IMR-90 (cell line): ENCODE results near the gene SV2C. TPM values are rescaled to one million over a fixed set of nuclear protein-coding genes. Genes with fewer than 3 reads are reported as not detected.

Experiments
- ATAC-seq: fragments of 200-7000 bp; cut with Tn5 transposase; 2 replicates; pipeline ENCODE4 v1.9.1; 2020; ENCODE audit warnings: low read depth, mild to moderate bottlenecking, moderate library complexity
- BruUV-seq: library from RNA; stranded (reverse); fragments of 400-500 nt; replicated peaks from 2 replicates; lab custom pipeline; 2021; lab: Mats Ljungman, UMichigan
- CTCF ChIA-PET: fragments of 300-600 bp; formaldehyde crosslinking; extraction: SDS; loops from one replicate; lab custom pipeline; 2021; ENCODE audit warnings: antibody characterized with exemption; lab: Yijun Ruan, JAX
- POLR2A ChIA-PET: fragments of 300-600 bp; sonication (Branson Sonifier 250); formaldehyde crosslinking; loops from one replicate; lab custom pipeline; 2022; ENCODE audit warnings: antibody characterized with exemption; ENCODE audit not compliant: unreplicated experiment; lab: Charles Lee
- DNase-seq: peaks from one replicate; pipeline ENCODE4 v3.0.0; 2013
- H2AFZ ChIP-seq: replicated peaks from 2 replicates; pipeline ENCODE3; 2013; ENCODE audit warnings: low read length, mild to moderate bottlenecking; ENCODE audit not compliant: poor library complexity
- H2AK5ac ChIP-seq: 2 replicates; pipeline ENCODE4 v1.6.1; 2013; ENCODE audit warnings: low read depth, low read length, inconsistent platforms
- H2AK9ac ChIP-seq: replicated peaks from 2 replicates; pipeline ENCODE3; 2013; ENCODE audit warnings: mild to moderate bottlenecking, low read depth, low read length, moderate library complexity; ENCODE audit not compliant: poor library complexity
- H2BK120ac ChIP-seq: 2 replicates; pipeline ENCODE4 v1.6.1; 2013; ENCODE audit warnings: low read depth, low read length, inconsistent platforms
- H2BK15ac ChIP-seq: 3 replicates; pipeline ENCODE4 v1.6.1; 2013; ENCODE audit warnings: low read depth, low read length, inconsistent platforms
- H2BK20ac ChIP-seq: 2 replicates; pipeline ENCODE4 v1.6.1; 2013; ENCODE audit warnings: low read depth, mild to moderate bottlenecking, inconsistent platforms, low read length, moderate library complexity
- H2BK5ac ChIP-seq: 2 replicates; pipeline ENCODE4 v1.6.1; 2013; ENCODE audit warnings: mild to moderate bottlenecking, low read depth, low read length, inconsistent platforms; ENCODE audit not compliant: poor library complexity, severe bottlenecking
- H3K14ac ChIP-seq: replicated peaks from 2 replicates; pipeline ENCODE4 v1.6.1; 2013; ENCODE audit warnings: low read depth, low read length, inconsistent platforms
- H3K18ac ChIP-seq: 2 replicates; pipeline ENCODE4 v1.6.1; 2013; ENCODE audit warnings: low read depth, low read length, control low read depth
- H3K23ac ChIP-seq: 2 replicates; pipeline ENCODE4 v1.6.1; 2013; ENCODE audit warnings: low read depth, low read length, inconsistent platforms
- H3K27ac ChIP-seq: 2 replicates; pipeline ENCODE4 v1.5.1; 2013; ENCODE audit warnings: mild to moderate bottlenecking, control low read depth, low read length; ENCODE audit not compliant: insufficient read depth
- H3K27me3 ChIP-seq: 2 replicates; pipeline ENCODE4 v1.6.1; 2013; ENCODE audit warnings: low read length; ENCODE audit not compliant: control insufficient read depth, insufficient read depth
- H3K36me3 ChIP-seq: 2 replicates; pipeline ENCODE4 v1.6.1; 2013; ENCODE audit warnings: low read length, mixed read lengths; ENCODE audit not compliant: control insufficient read depth, insufficient read depth
- H3K4ac ChIP-seq: 2 replicates; pipeline ENCODE4 v1.6.1; 2013; ENCODE audit warnings: low read depth, low read length, inconsistent platforms
- H3K4me1 ChIP-seq: 2 replicates; pipeline ENCODE4 v1.6.1; 2013; ENCODE audit warnings: low read length, mixed read lengths; ENCODE audit not compliant: control insufficient read depth, insufficient read depth
- H3K4me2 ChIP-seq: 2 replicates; pipeline ENCODE4 v1.6.1; 2013; ENCODE audit warnings: low read depth, mild to moderate bottlenecking, control low read depth, low read length, moderate library complexity
- H3K4me3 ChIP-seq: 2 replicates; pipeline ENCODE4 v1.5.1; 2013; ENCODE audit warnings: low read depth, mild to moderate bottlenecking, control low read depth, low read length, moderate library complexity; ENCODE audit not compliant: insufficient read depth
- H3K56ac ChIP-seq: 2 replicates; pipeline ENCODE4 v1.6.1; 2013; ENCODE audit warnings: low read length, inconsistent platforms; ENCODE audit not compliant: insufficient read depth; ENCODE audit errors: extremely low read depth
- H3K79me1 ChIP-seq, 2 experiments: 2 replicates each; pipeline ENCODE4 v1.6.1; 2013; ENCODE audit warnings: low read length in 2 of 2, inconsistent platforms in 1 of 2, low read depth in 1 of 2
- H3K9ac ChIP-seq: 2 replicates; pipeline ENCODE4 v1.6.1; 2013; ENCODE audit warnings: low read depth, low read length, control low read depth
- H3K9me1 ChIP-seq: 2 replicates; pipeline ENCODE4 v1.6.1; 2013; ENCODE audit warnings: low read length, inconsistent platforms; ENCODE audit not compliant: insufficient read depth
- H3K9me3 ChIP-seq: 2 replicates; pipeline ENCODE4 v1.6.1; 2013; ENCODE audit warnings: low read length; ENCODE audit not compliant: control insufficient read depth, insufficient read depth
- H4K20me1 ChIP-seq: 2 replicates; pipeline ENCODE4 v1.6.1; 2013; ENCODE audit warnings: low read length, inconsistent platforms; ENCODE audit not compliant: insufficient read depth
- H4K5ac ChIP-seq: 2 replicates; pipeline ENCODE4 v1.6.1; 2013; ENCODE audit warnings: mild to moderate bottlenecking, low read depth, low read length, control low read depth
- H4K8ac ChIP-seq, 2 experiments: 2 replicates each; pipeline ENCODE4 v1.6.1; 2013; ENCODE audit warnings: low read depth in 2 of 2, low read length in 2 of 2, control low read depth in 1 of 2, inconsistent platforms in 1 of 2
- H4K91ac ChIP-seq: 2 replicates; pipeline ENCODE4 v1.6.1; 2013; ENCODE audit warnings: low read depth, low read length, inconsistent platforms; ENCODE audit not compliant: insufficient read depth
- BHLHE40 ChIP-seq: fragments of 150-350 bp; IDR thresholded peaks from 2 replicates; pipeline ENCODE4 v1.6.1; 2016; ENCODE audit warnings: mild to moderate bottlenecking, low read depth, low read length
- CEBPB ChIP-seq: IDR thresholded peaks from 2 replicates; pipeline ENCODE4 v1.6.1; 2012; ENCODE audit warnings: low read depth, low read length, improper control_type of control experiment
- CHD1 ChIP-seq: IDR thresholded peaks from 2 replicates; pipeline ENCODE4 v1.6.1; 2012; ENCODE audit warnings: low read depth, low read length, improper control_type of control experiment
- ELK1 ChIP-seq: fragments of 150-350 bp; IDR thresholded peaks from 2 replicates; pipeline ENCODE4 v1.6.1; 2016; ENCODE audit warnings: low read depth, mild to moderate bottlenecking, low read length, moderate library complexity, borderline replicate concordance
- FOS ChIP-seq: fragments of 150-350 bp; IDR thresholded peaks from 2 replicates; pipeline ENCODE4 v1.6.1; 2016; ENCODE audit warnings: low read depth, low read length
- MAFK ChIP-seq: IDR thresholded peaks from 2 replicates; pipeline ENCODE4 v1.6.1; 2012; ENCODE audit warnings: low read depth, low read length, improper control_type of control experiment
- MAZ ChIP-seq: IDR thresholded peaks from 2 replicates; pipeline ENCODE4 v1.6.1; 2012; ENCODE audit warnings: low read depth, mild to moderate bottlenecking, low read length, improper control_type of control experiment, moderate library complexity, borderline replicate concordance
- MXI1 ChIP-seq: IDR thresholded peaks from 2 replicates; pipeline ENCODE4 v1.6.1; 2012; ENCODE audit warnings: low read depth, mild to moderate bottlenecking, low read length, moderate library complexity, borderline replicate concordance
- POLR2A ChIP-seq: IDR thresholded peaks from 2 replicates; pipeline ENCODE4 v1.6.1; 2012; ENCODE audit warnings: mild to moderate bottlenecking, low read depth, low read length
- RAD21 ChIP-seq: IDR thresholded peaks from 2 replicates; pipeline ENCODE4 v1.6.1; 2012; ENCODE audit warnings: low read length, improper control_type of control experiment
- RCOR1 ChIP-seq: IDR thresholded peaks from 2 replicates; pipeline ENCODE4 v1.6.1; 2012; ENCODE audit warnings: mild to moderate bottlenecking, low read length, improper control_type of control experiment; ENCODE audit not compliant: insufficient replicate concordance
- RFX5 ChIP-seq: IDR thresholded peaks from 2 replicates; pipeline ENCODE4 v1.8.0; 2012; ENCODE audit warnings: low read depth, mild to moderate bottlenecking, low read length, moderate library complexity
- WGBS, 2 experiments: methylation state at CpG; one replicate each; pipeline versions ENCODE4 v1.1.5 to v1.1.7; 2013; ENCODE audit warnings: missing lambda C conversion rate in 2 of 2; ENCODE audit not compliant: insufficient read length in 1 of 2; ENCODE audit errors: extremely low coverage in 2 of 2; 5-methylcytosine and 5-hydroxymethylcytosine counted together
- dilution Hi-C: fragments of 300-500 bp; cut with HindIII; formaldehyde crosslinking; loops from one replicate; pipeline ENCODE4 v1.14.3; 2018; ENCODE audit warnings: low sequenced_read_pairs; ENCODE audit not compliant: unreplicated experiment
- in situ Hi-C: fragments of 300-500 bp; cut with MboI; formaldehyde crosslinking; loops from 3 replicates; pipeline ENCODE4 v1.14.3; 2019; ENCODE audit warnings: low sequenced_read_pairs, inconsistent platforms, mixed read lengths
- intact Hi-C: fragments of 100-400 bp; cut with micrococcal nuclease; formaldehyde crosslinking; loops from 2 replicates; pipeline ENCODE4 v1.10.0; 2022
- polyA plus RNA-seq, 3 experiments: library from polyadenylated mRNA; depleted of rRNA; stranded (reverse); fragments of >200 nt; gene quantifications; 2 replicates each; pipeline ENCODE4 v1.2.3, GENCODE V29; 2012; ENCODE audit warnings: low replicate concordance in 1 of 3
- total RNA-seq: library from RNA; depleted of rRNA; stranded (reverse); fragments of >200 nt; gene quantifications from 2 replicates; pipeline ENCODE4 v1.2.3, GENCODE V29; 2012

The SV2C gene
- total and polyA plus RNA-seq, 2 of the 4 experiments (the other 2 are of a cell fraction), result not detected

- Histone ChIP-seq H2AK9ac (no peak overlapping the region), H3K9ac (no peak overlapping the region), H3K23ac (no peak overlapping the region), H2BK5ac (no peak overlapping the region), H4K5ac (no peak overlapping the region), H3K4ac (no peak overlapping the region), H3K14ac (no peak overlapping the region), H3K4me3 (no peak overlapping the region), H4K91ac (no peak overlapping the region), H4K8ac (no peak overlapping the region), H3K4me1 (no peaks in the 10 kb centered on the region), H3K36me3 (no peaks in the 10 kb centered on the region), H2BK120ac (no peak overlapping the region), H2BK20ac (no peak overlapping the region), H3K27ac (no peak overlapping the region), H2AK5ac (no peak overlapping the region), H2AFZ (no peak overlapping the region), H3K18ac (no peak overlapping the region), H3K27me3 (no peaks in the 10 kb centered on the region), H3K56ac (no peak overlapping the region), H3K4me2 (no peak overlapping the region), H3K9me1 (no peaks in the 10 kb centered on the region), H4K20me1 (no peaks in the 10 kb centered on the region), H3K9me3 (peaks cover 3% of the 10 kb centered on the region; the same call in 1 of the 2 replicates), H3K79me1 (no peaks in the 10 kb centered on the region), H2BK15ac (no peak overlapping the region)
- CTCF ChIA-PET, result no interaction called here
- intact Hi-C loops (no loop called here), dilution Hi-C loops (no loop called here), in situ Hi-C loops (no loop called here)
- no CpG with 5 or more reads among the region's 1 CpG for WGBS, 2 experiments
- ATAC-seq, result no peak
- POLR2A ChIA-PET, result no interaction called here
- TF ChIP-seq MXI1, result no peak
- no peak for TF ChIP-seq POLR2A
- TF ChIP-seq CEBPB, result no peak
- no peak for TF ChIP-seq BHLHE40
- TF ChIP-seq RCOR1, result no peak
- TF ChIP-seq CHD1, result no peak
- no peak for TF ChIP-seq MAZ
- no peak for TF ChIP-seq RAD21
- TF ChIP-seq ELK1, result no peak
- TF ChIP-seq RFX5, result no peak
- TF ChIP-seq FOS, result no peak
- no peak for TF ChIP-seq MAFK
- no peak for DNase-seq
- BruUV-seq, result no TSS peak
These were observed 33.0 kb upstream of the SV2C start for GRCh38 chr5:76050134-76050533.
